AML-193 (cell line): ENCODE measurements around the gene FAM186B.

Source experiments
- DNase-seq, 2 experiments: peaks; one replicate each; lab custom pipeline; 2025; lab: John Stamatoyannopoulos, UW

FAM186B gene

GRCh38 chr12:49609059-49609874 is 3.8 kb upstream of the FAM186B start:
- DNase-seq = no peak

GRCh38 chr12:49604856-49605255 is 583 bp downstream of the FAM186B start:
- no peak for DNase-seq

- DNase-seq = no peak
Observed at GRCh38 chr12:49603721-49604120, 1.7 kb downstream of the FAM186B start.

GRCh38 chr12:49599961-49600360 is 5.5 kb downstream of the FAM186B start:
- DNase-seq = no peak

GRCh38 chr12:49598527-49598926 is 6.9 kb downstream of the FAM186B start:
- DNase-seq = no peak

GRCh38 chr12:49588721-49589516 is 16.5 kb downstream of the FAM186B start:
- no peak for DNase-seq

- no peak for DNase-seq
Observed at GRCh38 chr12:49588281-49588680, 17.2 kb downstream of the FAM186B start.

GRCh38 chr12:49587174-49587908 is 18.1 kb downstream of the FAM186B start:
- DNase-seq = no peak

- no peak for DNase-seq
Observed at GRCh38 chr12:49585477-49586459, 19.7 kb downstream of the FAM186B start.

GRCh38 chr12:49584591-49584990 is 20.8 kb downstream of the FAM186B start:
- DNase-seq = no peak

GRCh38 chr12:49583366-49584094 is 21.9 kb downstream of the FAM186B start:
- no peak for DNase-seq

GRCh38 chr12:49582850-49583249 is 22.6 kb downstream of the FAM186B start:
- DNase-seq = no peak

- no peak for DNase-seq
Observed at GRCh38 chr12:49582201-49582600, 23.2 kb downstream of the FAM186B start.

GRCh38 chr12:49580572-49581535 is 24.6 kb downstream of the FAM186B start:
- DNase-seq = peak; percentile 19 to 30

- DNase-seq = no peak
Observed at GRCh38 chr12:49578471-49579112, 26.8 kb downstream of the FAM186B start.

- DNase-seq = no peak
Observed at GRCh38 chr12:49577589-49578315, 27.7 kb downstream of the FAM186B start.

GRCh38 chr12:49568442-49569162 is 36.8 kb downstream of the FAM186B start:
- DNase-seq = peak; percentile 37
